Endothelial cell of umbilical vein (primary cell): Measurements from ENCODE around the gene NT5C.

Experiments
- EZH2 ChIP-seq: IDR thresholded peaks from 2 replicates; pipeline ENCODE4 v1.6.1; 2012; ENCODE audit warnings: borderline replicate concordance, low read depth, mild to moderate bottlenecking, moderate library complexity, low read length, inconsistent platforms; ENCODE audit not compliant: severe bottlenecking
- MYC ChIP-seq: IDR thresholded peaks from one replicate; pipeline ENCODE4 v1.6.1; 2011; ENCODE audit warnings: mild to moderate bottlenecking, low read depth, low read length
- POLR2A ChIP-seq: IDR thresholded peaks from 2 replicates; pipeline ENCODE4 v1.6.1; 2012; ENCODE audit warnings: low read depth, mild to moderate bottlenecking, control low read depth, low read length
- POLR2AphosphoS5 ChIP-seq: IDR thresholded peaks from 2 replicates; pipeline ENCODE4 v1.6.1; 2012; ENCODE audit warnings: low read depth, mild to moderate bottlenecking, control low read depth, low read length, moderate library complexity; ENCODE audit not compliant: insufficient read depth
- TF ChIP-seq, protein P1 (sequence below), 2 donors: IDR thresholded peaks; 1 replicate in 1 of 2; 2 replicates in 1 of 2; pipeline ENCODE4 v1.5.1; 2011; ENCODE audit warnings: low read length in 2 of 2, mild to moderate bottlenecking in 2 of 2, moderate library complexity in 2 of 2, control low read depth in 1 of 2, inconsistent platforms in 1 of 2, low read depth in 1 of 2; ENCODE audit not compliant: insufficient read depth in 1 of 2; ENCODE audit errors: extremely low read depth in 1 of 2
- TF ChIP-seq, protein P2 (sequence below): IDR thresholded peaks from 2 replicates; pipeline ENCODE4 v1.6.1; 2011; ENCODE audit not compliant: insufficient read depth, insufficient read length

DNA sequence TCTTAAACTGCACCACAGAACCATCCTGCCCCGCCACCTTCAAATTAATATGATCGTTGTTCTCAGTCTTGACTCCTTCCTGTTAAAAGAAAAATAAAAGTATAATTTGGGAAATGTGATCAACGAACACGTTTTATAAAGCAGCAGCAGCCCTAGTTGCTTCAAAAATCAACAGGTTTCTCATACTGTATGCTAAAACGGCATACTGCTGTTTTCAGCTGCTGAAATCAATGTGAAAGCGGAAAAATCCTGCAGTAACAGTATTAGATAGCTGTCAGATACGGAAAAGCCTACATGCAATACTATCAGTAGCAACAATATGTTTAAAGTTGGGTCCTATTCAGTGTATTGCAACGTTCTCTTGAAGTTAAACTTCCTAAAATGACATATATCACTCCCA is 49.6 kb upstream of the NT5C start:
- TF ChIP-seq, protein P1, sequence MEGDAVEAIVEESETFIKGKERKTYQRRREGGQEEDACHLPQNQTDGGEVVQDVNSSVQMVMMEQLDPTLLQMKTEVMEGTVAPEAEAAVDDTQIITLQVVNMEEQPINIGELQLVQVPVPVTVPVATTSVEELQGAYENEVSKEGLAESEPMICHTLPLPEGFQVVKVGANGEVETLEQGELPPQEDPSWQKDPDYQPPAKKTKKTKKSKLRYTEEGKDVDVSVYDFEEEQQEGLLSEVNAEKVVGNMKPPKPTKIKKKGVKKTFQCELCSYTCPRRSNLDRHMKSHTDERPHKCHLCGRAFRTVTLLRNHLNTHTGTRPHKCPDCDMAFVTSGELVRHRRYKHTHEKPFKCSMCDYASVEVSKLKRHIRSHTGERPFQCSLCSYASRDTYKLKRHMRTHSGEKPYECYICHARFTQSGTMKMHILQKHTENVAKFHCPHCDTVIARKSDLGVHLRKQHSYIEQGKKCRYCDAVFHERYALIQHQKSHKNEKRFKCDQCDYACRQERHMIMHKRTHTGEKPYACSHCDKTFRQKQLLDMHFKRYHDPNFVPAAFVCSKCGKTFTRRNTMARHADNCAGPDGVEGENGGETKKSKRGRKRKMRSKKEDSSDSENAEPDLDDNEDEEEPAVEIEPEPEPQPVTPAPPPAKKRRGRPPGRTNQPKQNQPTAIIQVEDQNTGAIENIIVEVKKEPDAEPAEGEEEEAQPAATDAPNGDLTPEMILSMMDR (IDR thresholded peaks at IDR 0.05; ENCODE audit: extremely low read depth in 1 of 2, insufficient read depth in 1 of 2, low read depth in 1 of 2, low read length in 2 of 2): no peak
- TF ChIP-seq EZH2: no peak
- no peak for TF ChIP-seq POLR2AphosphoS5
- TF ChIP-seq, protein P2, sequence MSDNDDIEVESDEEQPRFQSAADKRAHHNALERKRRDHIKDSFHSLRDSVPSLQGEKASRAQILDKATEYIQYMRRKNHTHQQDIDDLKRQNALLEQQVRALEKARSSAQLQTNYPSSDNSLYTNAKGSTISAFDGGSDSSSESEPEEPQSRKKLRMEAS: no peak
- no peak for TF ChIP-seq POLR2A
- TF ChIP-seq MYC: no peak
